ENCODE measurements around the gene A3GALT2.

A3GALT2 gene

DNA sequence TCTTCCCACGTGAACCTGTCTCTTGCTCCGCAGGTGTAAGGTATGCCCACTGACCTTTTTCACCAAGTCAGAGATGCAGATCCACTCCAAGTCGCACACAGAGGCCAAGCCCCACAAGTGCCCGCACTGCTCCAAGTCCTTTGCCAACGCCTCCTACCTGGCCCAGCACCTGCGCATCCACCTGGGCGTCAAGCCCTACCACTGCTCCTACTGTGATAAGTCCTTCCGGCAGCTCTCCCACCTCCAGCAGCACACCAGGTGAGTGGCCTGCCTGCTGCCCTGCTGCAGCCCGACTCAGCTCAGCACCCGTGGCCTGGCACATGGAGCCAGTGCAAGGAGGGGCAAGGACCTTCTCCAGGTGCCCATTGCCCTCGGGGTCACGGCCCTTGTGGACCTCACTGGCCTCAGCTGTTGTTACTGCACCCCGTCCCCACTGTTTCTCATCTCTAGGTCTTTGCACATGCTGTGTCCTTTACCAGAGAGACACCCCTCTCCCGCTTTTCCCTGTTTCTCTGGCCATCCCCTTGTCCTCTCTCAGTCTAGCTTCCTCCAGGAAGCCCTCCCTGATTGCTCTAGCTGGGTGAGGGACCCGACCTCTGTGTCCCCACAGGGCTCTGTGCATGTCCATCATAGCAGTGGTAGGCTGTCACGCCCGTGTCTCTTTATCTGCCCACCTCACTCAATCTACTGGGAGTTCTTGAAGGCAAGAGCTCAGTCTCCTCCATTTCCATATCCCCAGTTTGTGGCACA is 39.2 kb downstream of the A3GALT2 start:
- no peak overlapping the region for H3K4me3 ChIP-seq (ENCODE audit: low read depth, low read length)
- no peak overlapping the region for H3K27ac ChIP-seq
- TF ChIP-seq CTCF (IDR thresholded peaks at IDR 0.05): no peak
- no peaks in the 10 kb centered on the region for H3K79me2 ChIP-seq
- H3K4me2 ChIP-seq (ENCODE audit: low read length): no peak overlapping the region
- H3K9ac ChIP-seq: no peak overlapping the region
- no peak overlapping the region for H2AFZ ChIP-seq
- H3K9me3 ChIP-seq (ENCODE audit: control insufficient read depth, low read length): no peaks in the 10 kb centered on the region
- H3K27me3 ChIP-seq (ENCODE audit: control insufficient read depth, insufficient read depth, low read length): no peaks in the 10 kb centered on the region
- H3K4me1 ChIP-seq: no peaks in the 10 kb centered on the region
- H3K36me3 ChIP-seq (ENCODE audit: control insufficient read depth, insufficient read depth, low read length): no peaks in the 10 kb centered on the region

DNA sequence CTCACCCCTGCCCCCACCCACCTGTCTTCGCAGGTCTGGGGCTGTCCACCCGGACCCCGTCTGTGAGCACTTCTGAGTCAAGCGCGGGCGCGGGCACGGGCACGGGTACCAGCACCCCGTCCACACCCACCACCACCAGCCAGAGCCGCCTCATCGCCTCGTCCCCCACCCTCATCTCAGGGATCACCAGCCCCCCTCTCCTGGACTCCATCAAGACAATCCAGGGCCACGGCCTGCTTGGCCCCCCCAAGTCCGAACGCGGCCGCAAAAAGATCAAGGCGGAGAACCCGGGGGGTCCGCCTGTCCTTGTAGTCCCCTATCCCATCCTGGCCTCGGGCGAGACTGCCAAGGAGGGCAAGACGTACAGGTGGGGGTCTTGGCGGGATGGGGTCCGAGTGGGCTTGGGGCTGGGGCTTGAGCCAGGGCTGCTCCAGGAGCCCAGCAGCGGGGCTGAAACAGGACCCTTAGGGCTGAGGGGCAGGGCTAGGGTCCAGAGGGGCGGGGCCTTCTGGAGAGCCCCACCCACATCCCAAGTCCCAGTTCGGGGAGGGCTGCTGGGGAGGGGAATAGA is 40.7 kb downstream of the A3GALT2 start:
- Histone ChIP-seq H2AFZ (no peak overlapping the region), H3K27me3 (ENCODE audit: control insufficient read depth, insufficient read depth, low read length) (no peaks in the 10 kb centered on the region), H3K27ac (no peak overlapping the region), H3K4me1 (no peaks in the 10 kb centered on the region), H3K79me2 (no peaks in the 10 kb centered on the region), H3K4me2 (ENCODE audit: low read length) (no peak overlapping the region), H3K9me3 (ENCODE audit: control insufficient read depth, low read length) (no peaks in the 10 kb centered on the region), H3K9ac (no peak overlapping the region), H3K36me3 (ENCODE audit: control insufficient read depth, insufficient read depth, low read length) (no peaks in the 10 kb centered on the region), H3K4me3 (ENCODE audit: low read depth, low read length) (no peak overlapping the region)
- TF ChIP-seq CTCF (IDR thresholded peaks at IDR 0.05): no peak

- Histone ChIP-seq H3K36me3 (ENCODE audit: control insufficient read depth, insufficient read depth, low read length) (no peaks in the 10 kb centered on the region), H2AFZ (no peak overlapping the region)
Measured at GRCh38 chr1:33277488-33278084, 43.3 kb downstream of the A3GALT2 start.

DNA sequence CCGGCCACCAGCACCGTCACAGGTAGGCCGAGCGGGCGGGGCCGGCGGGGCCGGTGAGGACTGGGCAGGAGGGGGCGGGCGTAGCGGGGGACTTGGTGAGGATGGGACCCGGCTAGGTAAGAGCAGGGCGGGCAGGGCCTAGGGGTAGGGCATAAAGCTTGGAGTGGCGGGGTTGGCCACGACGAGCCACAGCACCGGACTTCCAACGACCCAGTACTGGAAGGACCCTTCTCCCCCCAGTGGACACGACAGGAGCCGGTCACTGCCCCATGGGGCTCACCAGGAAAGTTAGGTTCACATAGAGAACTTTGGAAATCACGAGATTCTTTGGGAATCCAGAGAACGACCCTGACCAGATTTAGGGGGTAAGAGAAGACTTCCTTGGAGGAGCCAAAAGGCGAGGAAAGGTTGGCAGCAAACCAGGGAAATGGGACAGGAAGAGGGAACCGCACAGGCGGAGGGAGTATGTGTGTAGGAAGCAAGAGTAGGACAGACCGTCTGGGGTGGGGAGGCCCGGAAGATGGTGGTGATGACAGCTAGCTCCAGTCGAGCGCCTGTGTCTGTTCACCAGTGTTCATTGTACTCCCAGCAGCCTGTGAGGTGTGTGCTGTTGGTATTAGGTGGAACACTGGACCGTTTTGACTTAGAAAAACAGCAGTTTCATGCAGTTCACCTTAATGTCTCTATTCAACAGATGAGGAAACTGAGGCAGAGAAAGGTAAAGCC is 44.2 kb downstream of the A3GALT2 start:
- H3K4me3 ChIP-seq (ENCODE audit: low read depth, low read length): no peak overlapping the region
- no peaks in the 10 kb centered on the region for H3K27me3 ChIP-seq (ENCODE audit: control insufficient read depth, insufficient read depth, low read length)
- H3K79me2 ChIP-seq: peaks cover 3% of the 10 kb centered on the region
- H3K9ac ChIP-seq: no peak overlapping the region
- H2AFZ ChIP-seq: no peak overlapping the region
- H3K36me3 ChIP-seq (ENCODE audit: control insufficient read depth, insufficient read depth, low read length): no peaks in the 10 kb centered on the region
- H3K9me3 ChIP-seq (ENCODE audit: control insufficient read depth, low read length): no peaks in the 10 kb centered on the region
- H3K4me2 ChIP-seq (ENCODE audit: low read length): no peak overlapping the region
- no peak for TF ChIP-seq CTCF (IDR thresholded peaks at IDR 0.05)
- no peaks in the 10 kb centered on the region for H3K4me1 ChIP-seq
- no peak overlapping the region for H3K27ac ChIP-seq

More at GRCh38 chr1:33277488-33278084, 43.3 kb downstream of the A3GALT2 start:
- no peak overlapping the region for H3K9ac ChIP-seq
- no peaks in the 10 kb centered on the region for H3K9me3 ChIP-seq (ENCODE audit: control insufficient read depth, low read length)
- no peak overlapping the region for H3K4me3 ChIP-seq (ENCODE audit: low read depth, low read length)
- no peaks in the 10 kb centered on the region for H3K27me3 ChIP-seq (ENCODE audit: control insufficient read depth, insufficient read depth, low read length)
- no peaks in the 10 kb centered on the region for H3K4me1 ChIP-seq
- H3K79me2 ChIP-seq: peaks cover 3% of the 10 kb centered on the region
- H3K27ac ChIP-seq: no peak overlapping the region
- no peak overlapping the region for H3K4me2 ChIP-seq (ENCODE audit: low read length)
- TF ChIP-seq CTCF (IDR thresholded peaks at IDR 0.05): no peak

All from parathyroid adenoma (tissue), 2 donors.